Chondrocyte (in vitro differentiated cells): Measurements from ENCODE around the gene GRAMD1B. TPM values are rescaled to one million over a fixed set of nuclear protein-coding genes. Genes with fewer than 3 reads are reported as not detected.

ENCODE experiments used
- DNase-seq: peaks from one replicate; pipeline ENCODE4 v3.0.0; 2021; ENCODE audit warnings: mixed read lengths, low spot score
- H3K27ac Mint-ChIP-seq: one replicate; pipeline ENCODE4 v1.8.0; 2021; ENCODE audit warnings: mild to moderate bottlenecking, moderate library complexity, mixed read lengths; ENCODE audit not compliant: unreplicated experiment
- H3K27me3 Mint-ChIP-seq: 2 replicates; pipeline ENCODE4 v1.8.0; 2021; ENCODE audit warnings: low read depth, mixed read lengths
- H3K36me3 Mint-ChIP-seq: 2 replicates; pipeline ENCODE4 v1.8.0; 2021; ENCODE audit warnings: low read depth, mixed read lengths
- H3K4me1 Mint-ChIP-seq: 2 replicates; pipeline ENCODE4 v1.8.0; 2021; ENCODE audit warnings: low read depth, mild to moderate bottlenecking, mixed read lengths
- H3K4me3 Mint-ChIP-seq: one replicate; pipeline ENCODE4 v1.8.0; 2021; ENCODE audit warnings: mild to moderate bottlenecking, moderate library complexity, mixed read lengths; ENCODE audit not compliant: unreplicated experiment
- H3K9me3 Mint-ChIP-seq: 2 replicates; pipeline ENCODE4 v1.8.0; 2021; ENCODE audit warnings: low read depth, mixed read lengths
- CTCF ChIP-seq: fragments of 200-600 bp; sonication (generic); IDR thresholded peaks from 2 replicates; pipeline ENCODE4 v1.5.0; 2021; ENCODE audit warnings: antibody characterized with exemption, mild to moderate bottlenecking, moderate library complexity
- total RNA-seq: library from RNA; stranded (reverse); gene quantifications from 3 replicates; pipeline ENCODE4 v1.2.1, GENCODE V29; 2021

Gene GRAMD1B
- total RNA-seq, 1 donor from 2014 or later, result 0.99 TPM

- Mint-ChIP-seq H3K27ac (peak overlapping the region; percentile 20), H3K36me3 (no peaks in the 10 kb centered on the region), H3K27me3 (peaks cover 24% of the 10 kb centered on the region), H3K4me3 (peak overlapping the region; percentile 81), H3K4me1 (peaks cover 6% of the 10 kb centered on the region), H3K9me3 (no peaks in the 10 kb centered on the region)
- DNase-seq, result no peak
- TF ChIP-seq CTCF, result no peak
These were observed 733 bp upstream of the GRAMD1B start for GRCh38 chr11:123429336-123429735.

- no peak overlapping the region for H3K27ac Mint-ChIP-seq
- no peaks in the 10 kb centered on the region for H3K36me3 Mint-ChIP-seq
- peaks cover 12% of the 10 kb centered on the region for H3K27me3 Mint-ChIP-seq
- TF ChIP-seq CTCF, result peak; percentile 4
- H3K4me1 Mint-ChIP-seq, result peaks cover 6% of the 10 kb centered on the region
- peak overlapping the region; percentile 81 for H3K4me3 Mint-ChIP-seq
- H3K9me3 Mint-ChIP-seq, result no peaks in the 10 kb centered on the region
- DNase-seq, result peak; percentile 86
These were observed 840 bp downstream of the GRAMD1B start for GRCh38 chr11:123430721-123431497.

GRCh38 chr11:123431619-123432018 is 1.6 kb downstream of the GRAMD1B start:
- peaks cover 6% of the 10 kb centered on the region for H3K4me1 Mint-ChIP-seq
- peak overlapping the region; percentile 81 for H3K4me3 Mint-ChIP-seq
- TF ChIP-seq CTCF, result no peak
- no peak for DNase-seq
- no peaks in the 10 kb centered on the region for H3K9me3 Mint-ChIP-seq
- H3K36me3 Mint-ChIP-seq, result no peaks in the 10 kb centered on the region
- peaks cover 7% of the 10 kb centered on the region for H3K27me3 Mint-ChIP-seq
- H3K27ac Mint-ChIP-seq, result no peak overlapping the region

GRCh38 chr11:123434262-123434661 is 4.2 kb downstream of the GRAMD1B start:
- DNase-seq, result no peak
- Mint-ChIP-seq H3K27ac (no peak overlapping the region), H3K27me3 (peaks cover 3% of the 10 kb centered on the region), H3K4me3 (no peak overlapping the region), H3K9me3 (no peaks in the 10 kb centered on the region), H3K4me1 (peaks cover 6% of the 10 kb centered on the region), H3K36me3 (no peaks in the 10 kb centered on the region)
- peak; percentile 51 for TF ChIP-seq CTCF

- H3K4me3 Mint-ChIP-seq, result no peak overlapping the region
- no peak for TF ChIP-seq CTCF
- H3K27ac Mint-ChIP-seq, result no peak overlapping the region
- peaks cover 3% of the 10 kb centered on the region for H3K27me3 Mint-ChIP-seq
- no peaks in the 10 kb centered on the region for H3K36me3 Mint-ChIP-seq
- DNase-seq, result no peak
- H3K4me1 Mint-ChIP-seq, result peaks cover under 1% of the 10 kb centered on the region
- H3K9me3 Mint-ChIP-seq, result no peaks in the 10 kb centered on the region
These were observed 4.8 kb downstream of the GRAMD1B start for GRCh38 chr11:123434911-123435310.
